GM23338 (cell line): ENCODE measurements around the gene LCLAT1. TPM values are rescaled to one million over a fixed set of nuclear protein-coding genes. Genes with fewer than 3 reads are reported as not detected.

Source experiments
- ATAC-seq: fragments of 200-7000 bp; cut with Tn5 transposase; 3 replicates; pipeline ENCODE4 v1.9.1; 2020
- DNase-seq: peaks from one replicate; pipeline ENCODE4 v3.0.0-alpha.2; 2015; ENCODE audit warnings: low spot score
- H2AFZ ChIP-seq: fragments of 200-600 bp; sonication (generic); 2 replicates; pipeline ENCODE4 v1.8.0; 2016; ENCODE audit warnings: antibody characterized with exemption, mild to moderate bottlenecking, moderate library complexity
- H3F3A ChIP-seq: fragments of 200-600 bp; sonication (generic); replicated peaks from 2 replicates; pipeline ENCODE4 v1.8.0; 2017; ENCODE audit warnings: antibody characterized with exemption, mixed run types, low read depth
- H3K27ac ChIP-seq: fragments of 200-600 bp; sonication (generic); 2 replicates; pipeline ENCODE4 v1.6.1; 2016; ENCODE audit warnings: low read depth
- H3K27me3 ChIP-seq: fragments of 200-600 bp; sonication (generic); 2 replicates; pipeline ENCODE4 v1.8.0; 2016; ENCODE audit warnings: mild to moderate bottlenecking, mixed run types, moderate library complexity; ENCODE audit not compliant: insufficient read depth
- H3K36me3 ChIP-seq: fragments of 200-600 bp; sonication (generic); 2 replicates; pipeline ENCODE4 v1.8.0; 2016; ENCODE audit warnings: mild to moderate bottlenecking; ENCODE audit not compliant: insufficient read depth
- H3K4me1 ChIP-seq: fragments of 200-600 bp; sonication (generic); 2 replicates; pipeline ENCODE4 v1.8.0; 2016; ENCODE audit warnings: mild to moderate bottlenecking, moderate library complexity; ENCODE audit not compliant: insufficient read depth
- H3K4me2 ChIP-seq: fragments of 200-600 bp; sonication (generic); 2 replicates; pipeline ENCODE4 v1.7.1; 2017; ENCODE audit warnings: mixed run types
- H3K4me3 ChIP-seq: fragments of 200-600 bp; sonication (generic); 2 replicates; pipeline ENCODE4 v1.6.1; 2016; ENCODE audit warnings: mixed run types
- H3K79me2 ChIP-seq: fragments of 200-600 bp; sonication (generic); replicated peaks from 2 replicates; pipeline ENCODE4 v1.8.0; 2017; ENCODE audit warnings: mild to moderate bottlenecking; ENCODE audit not compliant: insufficient read depth
- H3K9me2 ChIP-seq: fragments of 200-600 bp; sonication (generic); 2 replicates; pipeline ENCODE4 v1.8.0; 2017; ENCODE audit not compliant: insufficient read depth
- H4K20me1 ChIP-seq: fragments of 200-600 bp; sonication (generic); replicated peaks from 2 replicates; pipeline ENCODE4 v1.8.0; 2017; ENCODE audit warnings: mild to moderate bottlenecking; ENCODE audit not compliant: insufficient read depth
- H3K27ac Mint-ChIP-seq: 2 replicates; pipeline ENCODE4 v1.8.0; 2020; ENCODE audit warnings: inconsistent platforms, mild to moderate bottlenecking, moderate library complexity, mixed read lengths
- H3K27me3 Mint-ChIP-seq: 3 replicates; pipeline ENCODE4 v1.8.0; 2022; ENCODE audit warnings: low read depth, mild to moderate bottlenecking, moderate library complexity, mixed read lengths, inconsistent platforms; ENCODE audit not compliant: insufficient read depth, poor library complexity
- H3K36me3 Mint-ChIP-seq: 3 replicates; pipeline ENCODE4 v1.8.0; 2021; ENCODE audit warnings: low read depth, mild to moderate bottlenecking, inconsistent platforms, moderate library complexity, mixed read lengths
- H3K4me1 Mint-ChIP-seq: 3 replicates; pipeline ENCODE4 v1.8.0; 2020; ENCODE audit warnings: mild to moderate bottlenecking, inconsistent platforms, mixed read lengths
- H3K4me3 Mint-ChIP-seq: 3 replicates; pipeline ENCODE4 v1.8.0; 2021; ENCODE audit warnings: moderate library complexity, mild to moderate bottlenecking, inconsistent platforms, mixed read lengths
- H3K9me3 Mint-ChIP-seq: 3 replicates; pipeline ENCODE4 v1.8.0; 2020; ENCODE audit warnings: moderate library complexity, mild to moderate bottlenecking, inconsistent platforms, mixed read lengths
- CREB1 ChIP-seq: fragments of 250-450 bp; sonication (Bioruptor Pico); IDR thresholded peaks from 2 replicates; pipeline ENCODE4 v1.5.0; 2020; ENCODE audit warnings: low read depth, mild to moderate bottlenecking, moderate library complexity
- EZH2 ChIP-seq: fragments of 200-600 bp; sonication (generic); IDR thresholded peaks from one replicate; pipeline ENCODE4 v1.8.0; 2017; ENCODE audit warnings: antibody characterized with exemption, mild to moderate bottlenecking, low read depth; ENCODE audit not compliant: unreplicated experiment
- EZH2phosphoT487 ChIP-seq: fragments of 200-600 bp; sonication (generic); IDR thresholded peaks from one replicate; pipeline ENCODE4 v1.8.1; 2018; ENCODE audit warnings: antibody characterized with exemption; ENCODE audit not compliant: unreplicated experiment
- JUNB ChIP-seq: IDR thresholded peaks from one replicate; pipeline ENCODE4 v1.6.1; 2016; ENCODE audit warnings: antibody characterized with exemption; ENCODE audit not compliant: unreplicated experiment
- NANOG ChIP-seq: IDR thresholded peaks from 2 replicates; pipeline ENCODE4 v1.6.1; 2016; ENCODE audit warnings: antibody characterized with exemption, borderline replicate concordance
- POLR2AphosphoS5 ChIP-seq: IDR thresholded peaks from 2 replicates; pipeline ENCODE4 v1.6.1; 2016; ENCODE audit warnings: antibody characterized with exemption, low read depth
- REST ChIP-seq: IDR thresholded peaks from one replicate; pipeline ENCODE4 v1.6.1; 2018; ENCODE audit warnings: antibody characterized with exemption; ENCODE audit not compliant: unreplicated experiment
- STAT1 ChIP-seq: IDR thresholded peaks from one replicate; pipeline ENCODE4 v1.6.1; 2016; ENCODE audit warnings: antibody characterized with exemption; ENCODE audit not compliant: unreplicated experiment
- ZNF114 ChIP-seq: fragments of 250-450 bp; sonication (Bioruptor Pico); IDR thresholded peaks from 2 replicates; pipeline ENCODE4 v1.5.0; 2020; ENCODE audit warnings: mild to moderate bottlenecking, moderate library complexity
- ZNF331 ChIP-seq: fragments of 250-450 bp; sonication (Bioruptor Pico); IDR thresholded peaks from 2 replicates; pipeline ENCODE4 v1.5.0; 2020; ENCODE audit warnings: low read depth, mild to moderate bottlenecking, moderate library complexity
- polyA plus RNA-seq: library from polyadenylated mRNA; unstranded; fragments of >200 nt; fragmentation: Nextera tagmentation; extraction: Ambion mirVana; gene quantifications from 2 replicates; pipeline ENCODE4 v1.2.1, GENCODE V29; 2016
- total RNA-seq: library from RNA; depleted of rRNA; stranded (reverse); fragments of >200 nt; shearing (Covaris generic); gene quantifications from 2 replicates; pipeline ENCODE4 v1.2.3, GENCODE V29; 2014
- TF ChIP-seq, protein P1 (sequence below): fragments of 250-450 bp; sonication (Bioruptor Pico); IDR thresholded peaks from 2 replicates; pipeline ENCODE4 v1.5.0; 2020; ENCODE audit warnings: mild to moderate bottlenecking, moderate library complexity
- TF ChIP-seq, protein P2 (sequence below): IDR thresholded peaks from 2 replicates; pipeline ENCODE4 v1.6.1; 2016; ENCODE audit warnings: antibody characterized with exemption

Gene LCLAT1
- total and polyA plus RNA-seq, 2 experiments from 2014 or later = 11.5 to 30.1 TPM

DNA sequence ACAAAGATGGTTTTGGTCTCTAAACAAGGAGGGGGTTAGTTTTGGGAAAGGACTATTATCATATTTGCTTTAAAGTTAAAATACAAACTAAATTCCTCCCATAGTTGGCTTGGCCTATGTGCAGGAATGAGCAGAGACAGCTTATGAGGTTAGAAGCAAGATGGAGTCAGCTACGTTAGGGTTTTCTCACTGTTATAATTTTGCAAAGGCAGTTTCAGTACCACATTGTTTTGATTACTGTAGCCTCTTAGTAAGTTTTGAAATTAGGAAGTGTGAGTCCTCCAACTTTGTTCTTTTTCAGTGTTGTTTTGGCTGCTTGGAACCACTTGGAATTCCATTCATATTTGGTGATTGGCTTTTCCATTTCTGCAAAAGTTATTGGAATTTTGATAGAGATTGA lies 23.4 kb downstream of the LCLAT1 start:
- Histone ChIP-seq H3K4me3 (no peak overlapping the region), H4K20me1 (no peaks in the 10 kb centered on the region), H3K27me3 (no peaks in the 10 kb centered on the region), H3K79me2 (peaks cover 98% of the 10 kb centered on the region), H3F3A (no peaks in the 10 kb centered on the region), H2AFZ (no peak overlapping the region), H3K4me1 (peaks cover 3% of the 10 kb centered on the region; the same call in 1 of the 2 replicates), H3K27ac (no peak overlapping the region), H3K36me3 (no peaks in the 10 kb centered on the region), H3K9me2 (no peaks in the 10 kb centered on the region), H3K4me2 (no peak overlapping the region)
- Mint-ChIP-seq H3K4me3 (no peak overlapping the region), H3K4me1 (peaks cover 5% of the 10 kb centered on the region; the same call in 2 of the 3 replicates), H3K9me3 (peaks cover 16% of the 10 kb centered on the region; the same call in 2 of the 3 replicates), H3K36me3 (peaks cover 22% of the 10 kb centered on the region; the same call in 2 of the 3 replicates), H3K27ac (no peak overlapping the region), H3K27me3 (no peaks in the 10 kb centered on the region)
- ATAC-seq = no peak
- no peak for TF ChIP-seq EZH2phosphoT487
- no peak for DNase-seq

DNA sequence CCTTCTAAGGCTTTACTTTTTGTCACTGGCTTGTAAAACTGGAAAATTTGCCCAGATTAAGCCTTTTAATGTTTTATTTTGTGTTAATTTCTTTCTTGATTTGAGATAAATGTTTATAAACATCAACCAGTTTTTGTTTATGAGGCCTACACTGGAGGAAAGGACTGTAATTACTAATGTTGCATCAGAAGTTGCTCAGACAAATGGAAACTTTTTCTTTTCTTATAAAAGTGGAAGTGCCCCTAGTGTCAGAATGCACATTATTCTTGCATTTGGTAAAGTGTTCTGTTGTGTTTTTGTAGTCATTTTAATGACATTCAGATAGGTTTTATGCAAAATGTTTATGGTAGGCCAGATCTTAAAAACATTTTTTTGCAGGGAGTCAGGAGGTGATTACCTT lies 25.3 kb downstream of the LCLAT1 start:
- Mint-ChIP-seq H3K4me3 (no peak overlapping the region), H3K27me3 (no peaks in the 10 kb centered on the region), H3K27ac (no peak overlapping the region), H3K36me3 (peaks cover 21% of the 10 kb centered on the region; the same call in 2 of the 3 replicates), H3K9me3 (peaks cover 14% of the 10 kb centered on the region; the same call in 2 of the 3 replicates), H3K4me1 (peaks cover 2% of the 10 kb centered on the region; the same call in 2 of the 3 replicates)
- DNase-seq = no peak
- Histone ChIP-seq H3K9me2 (no peaks in the 10 kb centered on the region), H3K4me2 (no peak overlapping the region), H2AFZ (no peak overlapping the region), H3K27me3 (no peaks in the 10 kb centered on the region), H3K27ac (no peak overlapping the region), H3K79me2 (peaks cover 97% of the 10 kb centered on the region), H3K4me3 (no peak overlapping the region), H3K4me1 (no peaks in the 10 kb centered on the region; the same call in 1 of the 2 replicates), H3F3A (no peaks in the 10 kb centered on the region), H4K20me1 (no peaks in the 10 kb centered on the region; the same call in 1 of the 2 replicates), H3K36me3 (no peaks in the 10 kb centered on the region)
- ATAC-seq = no peak
- TF ChIP-seq NANOG = no peak
- no peak for TF ChIP-seq EZH2phosphoT487
- no peak for TF ChIP-seq EZH2
- TF ChIP-seq, protein P1, sequence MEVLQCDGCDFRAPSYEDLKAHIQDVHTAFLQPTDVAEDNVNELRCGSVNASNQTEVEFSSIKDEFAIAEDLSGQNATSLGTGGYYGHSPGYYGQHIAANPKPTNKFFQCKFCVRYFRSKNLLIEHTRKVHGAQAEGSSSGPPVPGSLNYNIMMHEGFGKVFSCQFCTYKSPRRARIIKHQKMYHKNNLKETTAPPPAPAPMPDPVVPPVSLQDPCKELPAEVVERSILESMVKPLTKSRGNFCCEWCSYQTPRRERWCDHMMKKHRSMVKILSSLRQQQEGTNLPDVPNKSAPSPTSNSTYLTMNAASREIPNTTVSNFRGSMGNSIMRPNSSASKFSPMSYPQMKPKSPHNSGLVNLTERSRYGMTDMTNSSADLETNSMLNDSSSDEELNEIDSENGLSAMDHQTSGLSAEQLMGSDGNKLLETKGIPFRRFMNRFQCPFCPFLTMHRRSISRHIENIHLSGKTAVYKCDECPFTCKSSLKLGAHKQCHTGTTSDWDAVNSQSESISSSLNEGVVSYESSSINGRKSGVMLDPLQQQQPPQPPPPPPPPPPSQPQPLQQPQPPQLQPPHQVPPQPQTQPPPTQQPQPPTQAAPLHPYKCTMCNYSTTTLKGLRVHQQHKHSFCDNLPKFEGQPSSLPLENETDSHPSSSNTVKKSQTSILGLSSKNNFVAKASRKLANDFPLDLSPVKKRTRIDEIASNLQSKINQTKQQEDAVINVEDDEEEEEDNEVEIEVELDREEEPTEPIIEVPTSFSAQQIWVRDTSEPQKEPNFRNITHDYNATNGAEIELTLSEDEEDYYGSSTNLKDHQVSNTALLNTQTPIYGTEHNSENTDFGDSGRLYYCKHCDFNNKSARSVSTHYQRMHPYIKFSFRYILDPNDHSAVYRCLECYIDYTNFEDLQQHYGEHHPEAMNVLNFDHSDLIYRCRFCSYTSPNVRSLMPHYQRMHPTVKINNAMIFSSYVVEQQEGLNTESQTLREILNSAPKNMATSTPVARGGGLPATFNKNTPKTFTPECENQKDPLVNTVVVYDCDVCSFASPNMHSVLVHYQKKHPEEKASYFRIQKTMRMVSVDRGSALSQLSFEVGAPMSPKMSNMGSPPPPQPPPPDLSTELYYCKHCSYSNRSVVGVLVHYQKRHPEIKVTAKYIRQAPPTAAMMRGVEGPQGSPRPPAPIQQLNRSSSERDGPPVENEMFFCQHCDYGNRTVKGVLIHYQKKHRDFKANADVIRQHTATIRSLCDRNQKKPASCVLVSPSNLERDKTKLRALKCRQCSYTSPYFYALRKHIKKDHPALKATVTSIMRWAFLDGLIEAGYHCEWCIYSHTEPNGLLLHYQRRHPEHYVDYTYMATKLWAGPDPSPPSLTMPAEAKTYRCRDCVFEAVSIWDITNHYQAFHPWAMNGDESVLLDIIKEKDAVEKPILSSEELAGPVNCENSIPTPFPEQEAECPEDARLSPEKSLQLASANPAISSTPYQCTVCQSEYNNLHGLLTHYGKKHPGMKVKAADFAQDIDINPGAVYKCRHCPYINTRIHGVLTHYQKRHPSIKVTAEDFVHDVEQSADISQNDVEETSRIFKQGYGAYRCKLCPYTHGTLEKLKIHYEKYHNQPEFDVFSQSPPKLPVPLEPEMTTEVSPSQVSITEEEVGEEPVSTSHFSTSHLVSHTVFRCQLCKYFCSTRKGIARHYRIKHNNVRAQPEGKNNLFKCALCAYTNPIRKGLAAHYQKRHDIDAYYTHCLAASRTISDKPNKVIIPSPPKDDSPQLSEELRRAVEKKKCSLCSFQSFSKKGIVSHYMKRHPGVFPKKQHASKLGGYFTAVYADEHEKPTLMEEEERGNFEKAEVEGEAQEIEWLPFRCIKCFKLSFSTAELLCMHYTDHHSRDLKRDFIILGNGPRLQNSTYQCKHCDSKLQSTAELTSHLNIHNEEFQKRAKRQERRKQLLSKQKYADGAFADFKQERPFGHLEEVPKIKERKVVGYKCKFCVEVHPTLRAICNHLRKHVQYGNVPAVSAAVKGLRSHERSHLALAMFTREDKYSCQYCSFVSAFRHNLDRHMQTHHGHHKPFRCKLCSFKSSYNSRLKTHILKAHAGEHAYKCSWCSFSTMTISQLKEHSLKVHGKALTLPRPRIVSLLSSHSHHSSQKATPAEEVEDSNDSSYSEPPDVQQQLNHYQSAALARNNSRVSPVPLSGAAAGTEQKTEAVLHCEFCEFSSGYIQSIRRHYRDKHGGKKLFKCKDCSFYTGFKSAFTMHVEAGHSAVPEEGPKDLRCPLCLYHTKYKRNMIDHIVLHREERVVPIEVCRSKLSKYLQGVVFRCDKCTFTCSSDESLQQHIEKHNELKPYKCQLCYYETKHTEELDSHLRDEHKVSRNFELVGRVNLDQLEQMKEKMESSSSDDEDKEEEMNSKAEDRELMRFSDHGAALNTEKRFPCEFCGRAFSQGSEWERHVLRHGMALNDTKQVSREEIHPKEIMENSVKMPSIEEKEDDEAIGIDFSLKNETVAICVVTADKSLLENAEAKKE (CRISPR knock-in tag) = no peak
- no peak for TF ChIP-seq ZNF331
- no peak for TF ChIP-seq CREB1 (CRISPR knock-in tag)
- TF ChIP-seq ZNF114 (CRISPR knock-in tag) = no peak
- TF ChIP-seq JUNB = no peak
- TF ChIP-seq REST = no peak
- TF ChIP-seq POLR2AphosphoS5 = no peak
- TF ChIP-seq STAT1 = no peak
- TF ChIP-seq, protein P2, sequence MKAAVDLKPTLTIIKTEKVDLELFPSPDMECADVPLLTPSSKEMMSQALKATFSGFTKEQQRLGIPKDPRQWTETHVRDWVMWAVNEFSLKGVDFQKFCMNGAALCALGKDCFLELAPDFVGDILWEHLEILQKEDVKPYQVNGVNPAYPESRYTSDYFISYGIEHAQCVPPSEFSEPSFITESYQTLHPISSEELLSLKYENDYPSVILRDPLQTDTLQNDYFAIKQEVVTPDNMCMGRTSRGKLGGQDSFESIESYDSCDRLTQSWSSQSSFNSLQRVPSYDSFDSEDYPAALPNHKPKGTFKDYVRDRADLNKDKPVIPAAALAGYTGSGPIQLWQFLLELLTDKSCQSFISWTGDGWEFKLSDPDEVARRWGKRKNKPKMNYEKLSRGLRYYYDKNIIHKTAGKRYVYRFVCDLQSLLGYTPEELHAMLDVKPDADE = no peak
